Stimulated activated CD4-positive, alpha-beta T cell treated with anti-CD3 and anti-CD28 coated beads, Interleukin-2, amount 100 ng/mL, for 24 hours (primary cell): ENCODE results near the gene SARDH.
A peak's percentile ranks its signal among the peaks of the same experiment; 100 is the strongest.
"Not testable (repeated sequence)": the region's sequence is repeated elsewhere in the genome, so short reads cannot be mapped to it uniquely, and the experiment has no call there.

ENCODE experiments used
- DNase-seq, 2 donors: peaks; one replicate each; pipeline ENCODE4 v3.0.0-alpha.2; 2020

Gene SARDH

DNA sequence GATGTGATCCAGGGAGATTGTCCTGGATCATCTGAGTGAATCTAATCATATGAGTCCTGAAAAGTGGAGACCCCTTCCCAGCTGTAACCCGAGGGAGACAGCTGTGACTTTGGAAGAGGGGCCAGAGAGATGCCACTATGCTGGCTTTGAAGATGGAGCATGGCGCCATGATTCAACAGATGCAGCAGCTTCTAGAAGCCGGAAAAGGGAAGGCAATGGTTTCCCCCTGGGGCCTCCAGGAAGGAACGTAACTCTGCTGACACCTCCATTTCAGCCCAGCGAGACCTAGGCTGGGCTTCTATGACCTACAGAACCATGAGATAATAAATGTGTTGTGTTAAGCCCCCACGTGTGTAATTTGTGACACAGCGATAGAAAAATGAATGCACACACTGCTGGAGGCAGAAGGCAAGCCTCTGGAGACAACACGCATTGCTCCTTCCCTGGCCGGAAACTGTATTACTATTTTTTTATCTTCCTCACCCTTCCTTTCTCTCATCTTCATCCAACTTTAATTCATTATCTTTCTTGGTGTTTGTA lies 16.6 kb upstream of the SARDH start:
- no peak for DNase-seq

DNA sequence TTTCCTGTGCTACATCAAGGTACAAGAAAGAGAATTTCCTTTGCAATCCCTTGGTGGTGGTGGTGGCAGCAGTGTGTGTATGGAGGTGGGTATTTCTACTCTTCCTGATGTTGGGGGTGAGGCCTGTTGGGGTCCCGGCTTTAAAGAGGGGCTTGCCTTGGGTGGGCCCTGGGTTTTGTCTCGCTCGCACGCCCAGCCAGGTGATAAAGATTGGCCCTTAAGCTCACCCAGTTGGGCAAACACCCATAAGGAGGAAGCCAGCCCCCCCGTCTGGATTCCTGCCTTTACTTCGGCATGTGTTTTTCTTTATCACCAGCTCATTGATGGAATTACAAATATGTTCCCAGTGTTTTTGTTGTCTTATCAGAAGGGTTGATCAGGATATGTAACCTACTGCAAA lies 16.0 kb upstream of the SARDH start:
- no peak for DNase-seq

DNA sequence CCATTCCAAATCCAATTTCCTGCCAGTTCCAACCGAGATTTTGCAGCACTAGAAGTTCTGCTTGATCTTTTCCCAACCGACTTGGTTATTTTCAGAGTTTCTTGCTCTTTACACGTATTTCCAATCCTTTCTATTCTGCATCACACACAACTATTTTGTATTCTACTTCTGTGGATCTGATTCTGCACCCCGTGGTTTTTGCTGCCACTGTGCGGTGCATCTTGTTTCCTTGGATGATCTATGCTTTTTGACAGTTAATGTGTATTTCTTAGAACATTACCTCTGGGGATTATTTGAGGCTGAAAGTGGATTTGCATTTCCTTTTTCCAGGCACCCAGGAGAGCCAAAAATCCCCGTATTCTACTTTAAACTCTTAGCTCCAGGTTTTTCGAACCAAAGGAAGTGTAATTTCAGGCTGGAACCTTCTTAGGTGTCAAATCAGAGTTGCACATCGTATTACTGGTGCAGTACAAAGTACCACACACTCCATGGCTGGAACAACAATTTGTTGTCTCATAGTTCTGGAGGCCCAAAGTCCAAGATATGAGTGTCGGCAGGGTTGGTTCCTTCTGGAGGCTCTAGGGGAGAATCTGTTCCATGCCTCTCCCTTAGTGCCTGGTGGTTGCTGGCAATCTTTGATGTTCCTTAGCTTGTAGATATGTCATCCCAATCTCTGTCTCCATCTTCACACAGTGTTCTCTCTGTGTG lies 14.7 kb upstream of the SARDH start:
- DNase-seq, result no peak

DNA sequence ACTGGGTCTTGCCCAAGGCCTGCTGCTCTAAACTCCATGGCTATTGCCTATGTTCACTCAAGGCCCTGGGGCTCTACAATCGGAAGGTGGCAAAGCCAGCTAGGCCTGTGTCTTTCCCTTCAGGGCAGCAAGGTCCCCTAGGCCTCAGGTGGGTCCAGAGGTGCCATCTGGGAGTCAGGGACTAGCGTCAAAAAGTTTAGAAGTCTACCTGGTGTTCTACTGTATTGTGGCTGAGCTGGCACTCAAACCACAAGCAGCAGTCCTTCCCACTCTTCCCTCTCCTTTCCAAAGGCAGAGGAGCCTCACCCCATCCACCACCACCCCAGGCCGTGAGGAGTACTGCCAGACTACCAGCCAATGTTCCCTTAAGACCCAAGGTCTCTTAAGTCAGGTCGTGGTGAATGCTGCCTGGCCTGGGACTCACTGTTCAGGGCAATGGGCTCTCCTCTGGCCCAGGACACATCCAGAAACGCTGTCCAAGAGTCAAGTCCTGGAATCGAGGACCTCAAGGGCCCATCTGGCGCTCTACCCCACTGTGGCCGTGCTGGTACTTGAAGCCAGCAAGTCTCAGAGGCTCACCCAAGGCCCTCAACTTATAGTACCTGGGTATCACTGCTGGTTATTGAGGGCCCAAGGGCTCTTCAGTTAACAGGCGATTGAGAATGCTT lies 13.0 kb upstream of the SARDH start:
- no peak for DNase-seq

- no peak for DNase-seq
Observed at GRCh38 chr9:133747309-133747708, 9.2 kb upstream of the SARDH start.

GRCh38 chr9:133744528-133744927 lies 6.4 kb upstream of the SARDH start:
- DNase-seq, result not testable (repeated sequence)

GRCh38 chr9:133742849-133743444 lies 4.8 kb upstream of the SARDH start:
- DNase-seq, result peak; percentile 83 to 84

- no peak for DNase-seq
Observed at GRCh38 chr9:133742251-133742650, 4.1 kb upstream of the SARDH start.

DNA sequence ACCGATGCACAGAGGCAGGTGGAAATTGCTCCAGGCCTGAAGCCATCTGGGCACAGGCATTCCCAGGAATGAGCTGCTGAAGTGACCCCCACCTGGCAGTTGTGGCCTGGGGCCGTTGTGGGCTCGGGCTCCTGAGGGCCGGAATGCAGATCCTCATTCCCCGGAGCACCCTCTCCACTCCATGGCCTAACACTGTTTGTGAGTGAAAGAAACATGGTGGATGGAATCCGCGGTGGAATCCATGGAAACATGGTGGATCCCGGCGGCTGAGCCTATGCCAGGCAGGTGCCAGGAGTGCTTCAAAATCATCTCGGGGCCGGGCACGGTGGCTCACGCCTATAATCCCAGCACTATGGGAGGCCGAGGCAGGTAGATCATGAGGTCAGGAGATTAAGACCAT lies 3.6 kb upstream of the SARDH start:
- DNase-seq, result no peak

DNA sequence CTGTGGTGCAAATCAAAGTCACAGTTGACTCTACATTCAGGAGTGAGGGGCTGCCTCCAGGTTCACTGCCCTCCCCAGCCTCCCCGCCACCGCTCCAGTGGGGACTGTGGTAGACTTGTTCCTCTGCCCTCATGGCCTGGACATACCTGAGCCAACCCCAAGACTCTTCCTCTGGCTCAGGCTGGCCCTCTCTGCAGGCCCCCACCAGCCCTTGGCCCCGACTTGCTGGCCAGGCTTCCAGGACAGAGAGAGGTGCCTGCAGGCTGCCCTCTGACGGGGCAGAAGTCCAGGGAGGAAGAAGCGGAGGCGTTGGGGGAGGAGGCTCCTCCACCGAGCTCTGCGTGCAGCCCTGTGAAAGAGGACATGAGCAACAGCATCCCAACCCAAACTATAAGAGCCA lies 2.8 kb upstream of the SARDH start:
- DNase-seq, result no peak

DNA sequence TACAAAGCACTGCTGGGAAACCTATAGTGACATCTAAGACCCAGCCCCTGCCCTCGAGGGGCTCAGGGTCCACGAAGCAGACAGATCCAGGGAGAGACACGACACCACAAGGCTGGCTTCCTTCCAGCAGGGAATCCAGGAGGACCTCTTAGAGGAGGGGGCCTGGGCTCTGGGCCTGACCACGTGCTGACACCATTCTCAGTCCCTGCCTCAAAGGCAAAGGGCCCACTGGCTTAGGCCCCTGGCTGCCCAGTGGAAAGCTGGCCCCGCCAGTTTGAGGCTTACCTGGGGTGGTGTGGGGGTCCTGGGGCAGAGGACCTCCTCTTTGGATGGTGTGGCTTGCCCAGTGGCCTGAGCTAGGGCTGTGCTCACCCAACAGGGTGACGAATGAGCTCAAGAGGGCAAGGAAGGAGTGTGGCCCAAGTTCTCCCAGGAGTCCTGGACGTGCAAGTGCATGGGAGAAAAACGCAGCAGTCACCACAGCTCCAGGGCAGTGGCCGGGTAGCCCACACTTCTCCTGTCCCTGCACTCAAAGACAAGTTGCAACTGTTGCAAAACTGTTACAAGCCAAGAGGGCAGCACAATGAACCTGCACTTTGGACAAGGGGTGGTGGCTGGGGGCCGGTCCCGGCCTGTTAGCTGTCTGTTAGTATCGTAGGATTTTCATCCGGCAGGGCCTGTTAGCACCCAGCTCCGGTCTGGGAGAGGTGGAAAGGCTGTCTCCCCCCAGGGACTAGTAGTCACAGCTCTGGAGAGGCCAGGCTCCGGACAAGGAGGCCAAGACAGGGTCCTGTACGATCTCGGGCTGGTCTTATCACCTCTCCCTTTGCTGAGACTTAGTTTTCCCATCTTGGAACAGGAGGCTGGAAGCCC lies 1.5 kb upstream of the SARDH start:
- DNase-seq, result no peak

DNA sequence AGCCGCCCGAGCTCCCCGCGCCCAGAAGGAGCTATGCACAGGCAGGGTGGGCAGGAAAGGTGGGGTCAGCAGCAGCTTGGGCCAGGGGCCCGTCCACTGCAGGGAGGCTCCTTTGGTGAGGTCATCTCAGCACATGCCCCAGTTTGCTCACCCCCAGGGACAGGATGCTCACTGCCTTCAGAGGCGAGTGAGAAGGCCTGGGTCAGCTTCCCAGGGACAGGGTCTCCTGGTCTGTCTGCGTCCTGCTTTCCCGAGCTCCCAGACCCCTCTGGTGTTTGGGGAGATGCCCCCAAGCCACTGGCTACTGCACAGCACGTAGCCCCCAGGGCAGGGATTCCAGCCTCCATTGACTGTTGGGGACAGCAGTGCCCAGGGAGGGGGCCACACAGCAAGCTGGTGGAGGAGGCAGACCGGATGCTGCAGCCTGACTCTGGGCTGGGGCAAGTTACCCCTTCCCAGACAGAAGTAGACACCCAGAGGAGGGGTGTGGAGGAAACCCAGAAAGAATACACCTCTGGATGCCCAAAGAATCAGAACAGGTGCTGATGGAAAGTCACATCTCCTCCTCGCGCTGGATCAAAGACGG lies 581 bp upstream of the SARDH start:
- no peak for DNase-seq

- DNase-seq, result no peak
Observed at GRCh38 chr9:133737071-133737773, 930 bp downstream of the SARDH start.

DNA sequence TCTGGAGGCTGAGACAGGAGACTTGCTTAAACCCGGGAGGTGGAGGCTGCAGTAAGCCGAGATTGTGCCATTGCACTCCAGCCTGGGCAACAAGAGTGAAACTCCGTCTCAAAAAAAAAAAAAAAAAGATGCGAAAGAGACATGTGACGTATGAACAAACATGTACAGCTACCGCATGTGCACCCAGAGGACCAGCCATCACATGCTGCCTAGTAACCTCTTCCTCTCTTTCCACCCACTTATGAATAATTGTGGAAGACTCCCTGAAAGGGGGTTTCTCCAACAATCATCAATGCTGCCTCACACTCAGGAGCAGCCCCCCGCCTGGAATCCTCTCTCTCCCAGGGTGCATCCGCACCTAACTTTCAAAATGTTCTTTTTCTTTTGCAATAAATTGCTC lies 2.2 kb downstream of the SARDH start:
- no peak for DNase-seq

GRCh38 chr9:133735415-133735775 lies 2.8 kb downstream of the SARDH start:
- DNase-seq, result no peak

- DNase-seq, result no peak
Observed at GRCh38 chr9:133734590-133735414, 3.4 kb downstream of the SARDH start.

- no peak for DNase-seq
Observed at GRCh38 chr9:133733796-133734533, 4.2 kb downstream of the SARDH start.

DNA sequence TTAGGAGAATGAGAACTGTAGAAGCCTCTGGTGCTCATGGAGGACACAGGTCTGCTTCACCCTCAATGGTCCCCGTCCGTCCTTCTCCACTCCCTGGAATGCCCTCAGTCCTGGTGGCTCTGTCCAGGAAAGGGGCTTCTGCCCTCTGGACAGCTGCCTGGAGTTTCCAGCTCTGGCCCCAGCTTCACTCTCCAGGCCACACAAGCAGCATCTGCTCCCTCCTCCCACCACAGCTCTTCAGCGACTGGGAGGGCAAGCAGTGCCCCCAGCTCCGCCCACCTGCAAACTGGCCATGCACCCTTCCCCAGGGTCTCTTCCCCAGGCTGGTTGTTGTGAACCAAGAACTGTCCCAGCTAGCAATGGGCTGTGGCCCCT lies 4.7 kb downstream of the SARDH start:
- no peak for DNase-seq

- no peak for DNase-seq
Observed at GRCh38 chr9:133732639-133733408, 5.3 kb downstream of the SARDH start.
